ENCODE results near the gene MAP3K12.

DNA sequence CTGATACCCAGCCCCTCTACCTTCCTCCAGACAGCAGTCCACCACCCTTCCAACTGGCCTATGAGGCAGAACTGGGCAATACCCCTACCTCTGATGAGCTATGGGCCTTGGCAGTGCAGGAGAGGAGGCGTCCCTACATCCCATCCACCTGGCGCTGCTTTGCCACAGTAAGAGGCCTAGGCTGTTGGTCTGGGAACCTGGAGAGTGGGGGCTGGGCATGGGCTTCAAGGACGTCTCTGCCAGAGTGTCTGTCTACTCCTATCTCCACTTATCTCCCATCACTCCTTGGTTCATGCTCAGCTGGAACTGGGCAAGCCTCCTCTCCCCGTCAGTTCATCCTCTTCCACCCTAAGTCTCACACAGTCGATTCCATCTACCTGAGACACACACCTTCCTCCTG lies 69.1 kb downstream of the MAP3K12 start:
- TF ChIP-seq CTCF (IDR thresholded peaks at IDR 0.05) (no peak), POLR2A (IDR thresholded peaks at IDR 0.05) (no peak)
